Neural progenitor cell (in vitro differentiated cells): ENCODE results near the gene UGT1A10. TPM values are rescaled to one million over a fixed set of nuclear protein-coding genes. Genes with fewer than 3 reads are reported as not detected.

Experiments
- DNase-seq: peaks from one replicate; pipeline ENCODE4 v3.0.0-alpha.2; 2016; ENCODE audit warnings: low spot score
- H2AFZ ChIP-seq: fragments of 200-600 bp; sonication (generic); replicated peaks from 2 replicates; pipeline ENCODE4 v1.6.1; 2016; ENCODE audit warnings: antibody characterized with exemption
- H3F3A ChIP-seq: fragments of 200-600 bp; sonication (generic); 2 replicates; pipeline ENCODE4 v1.6.1; 2016; ENCODE audit warnings: antibody characterized with exemption, low read depth
- H3K27ac ChIP-seq: fragments of 200-600 bp; sonication (generic); 2 replicates; pipeline ENCODE4 v1.5.1; 2016; ENCODE audit warnings: mild to moderate bottlenecking
- H3K27me3 ChIP-seq: fragments of 200-600 bp; sonication (generic); 2 replicates; pipeline ENCODE4 v1.6.1; 2016; ENCODE audit warnings: mild to moderate bottlenecking, moderate library complexity
- H3K36me3 ChIP-seq: fragments of 200-600 bp; sonication (generic); 2 replicates; pipeline ENCODE4 v1.5.1; 2016
- H3K4me1 ChIP-seq: fragments of 200-600 bp; sonication (generic); 2 replicates; pipeline ENCODE4 v1.6.1; 2016; ENCODE audit warnings: mixed run types
- H3K4me2 ChIP-seq: fragments of 200-600 bp; sonication (generic); 2 replicates; pipeline ENCODE4 v1.6.1; 2016
- H3K4me3 ChIP-seq: fragments of 200-600 bp; sonication (generic); 2 replicates; pipeline ENCODE4 v1.5.1; 2016
- H3K79me2 ChIP-seq: fragments of 200-600 bp; sonication (generic); 2 replicates; pipeline ENCODE4 v1.6.1; 2016; ENCODE audit warnings: low read depth
- H3K9ac ChIP-seq: fragments of 200-600 bp; sonication (generic); 2 replicates; pipeline ENCODE4 v1.6.1; 2016
- H3K9me3 ChIP-seq: fragments of 200-600 bp; sonication (generic); 2 replicates; pipeline ENCODE4 v1.5.1; 2016; ENCODE audit warnings: low read depth
- H4K20me1 ChIP-seq: fragments of 200-600 bp; sonication (generic); 2 replicates; pipeline ENCODE4 v1.6.1; 2016; ENCODE audit warnings: low read depth
- H3K27ac Mint-ChIP-seq: 3 replicates; pipeline ENCODE4 v1.8.0; 2021; ENCODE audit warnings: mixed read lengths
- H3K27me3 Mint-ChIP-seq: 2 replicates; pipeline ENCODE4 v1.8.0; 2022; ENCODE audit warnings: low read depth, mild to moderate bottlenecking, inconsistent platforms, moderate library complexity, mixed read lengths; ENCODE audit not compliant: insufficient read depth
- H3K36me3 Mint-ChIP-seq: 3 replicates; pipeline ENCODE4 v1.8.0; 2021; ENCODE audit warnings: mixed read lengths
- H3K4me1 Mint-ChIP-seq: 3 replicates; pipeline ENCODE4 v1.8.0; 2021; ENCODE audit warnings: mixed read lengths
- H3K4me3 Mint-ChIP-seq: 3 replicates; pipeline ENCODE4 v1.8.0; 2021; ENCODE audit warnings: mild to moderate bottlenecking, moderate library complexity, mixed read lengths
- H3K9me3 Mint-ChIP-seq: 3 replicates; pipeline ENCODE4 v1.8.0; 2020; ENCODE audit warnings: mixed read lengths
- EZH2 ChIP-seq: fragments of 200-600 bp; sonication (generic); IDR thresholded peaks from 2 replicates; pipeline ENCODE4 v1.6.1; 2017; ENCODE audit warnings: antibody characterized with exemption, mild to moderate bottlenecking, moderate library complexity
- EZH2phosphoT487 ChIP-seq: fragments of 200-600 bp; sonication (generic); IDR thresholded peaks from 2 replicates; pipeline ENCODE4 v1.6.1; 2017; ENCODE audit warnings: antibody characterized with exemption
- total RNA-seq: library from RNA; depleted of rRNA; stranded (reverse); fragments of >200 nt; gene quantifications from 2 replicates; pipeline ENCODE4 v1.2.3, GENCODE V29; 2015; ENCODE audit warnings: low replicate concordance
- TF ChIP-seq, protein P1 (sequence below): fragments of 200-600 bp; sonication (generic); IDR thresholded peaks from 2 replicates; pipeline ENCODE4 v1.5.1; 2017; ENCODE audit warnings: antibody characterized with exemption, mild to moderate bottlenecking

UGT1A10 gene
- total RNA-seq, 1 donor from 2014 or later: not detected

DNA sequence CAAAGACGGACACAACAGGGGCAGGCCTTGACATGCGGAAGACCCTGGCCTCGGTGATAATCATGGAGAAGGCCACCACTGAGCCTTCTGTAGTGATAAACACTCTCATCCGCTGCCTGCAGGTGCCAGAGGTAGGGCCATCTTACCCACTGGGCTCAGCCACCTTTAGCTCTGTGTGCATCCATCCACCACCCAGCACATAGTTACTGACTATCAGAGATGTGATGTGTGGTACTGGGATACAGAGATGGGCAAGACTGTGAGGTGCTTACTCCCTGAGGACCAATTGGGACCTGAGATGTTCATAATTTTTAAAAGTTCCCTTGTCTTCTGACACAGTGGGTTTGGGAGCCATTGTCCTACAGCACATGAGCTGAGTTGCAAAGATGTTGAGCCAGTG is 143.5 kb downstream of the UGT1A10 start:
- H3K36me3 Mint-ChIP-seq: peaks cover 2% of the 10 kb centered on the region
- no peaks in the 10 kb centered on the region for H3K4me1 Mint-ChIP-seq
- no peak overlapping the region for H3K27ac Mint-ChIP-seq
- no peaks in the 10 kb centered on the region for H3K79me2 ChIP-seq
- no peak for TF ChIP-seq EZH2
- no peak for TF ChIP-seq EZH2phosphoT487
- TF ChIP-seq, protein P1, sequence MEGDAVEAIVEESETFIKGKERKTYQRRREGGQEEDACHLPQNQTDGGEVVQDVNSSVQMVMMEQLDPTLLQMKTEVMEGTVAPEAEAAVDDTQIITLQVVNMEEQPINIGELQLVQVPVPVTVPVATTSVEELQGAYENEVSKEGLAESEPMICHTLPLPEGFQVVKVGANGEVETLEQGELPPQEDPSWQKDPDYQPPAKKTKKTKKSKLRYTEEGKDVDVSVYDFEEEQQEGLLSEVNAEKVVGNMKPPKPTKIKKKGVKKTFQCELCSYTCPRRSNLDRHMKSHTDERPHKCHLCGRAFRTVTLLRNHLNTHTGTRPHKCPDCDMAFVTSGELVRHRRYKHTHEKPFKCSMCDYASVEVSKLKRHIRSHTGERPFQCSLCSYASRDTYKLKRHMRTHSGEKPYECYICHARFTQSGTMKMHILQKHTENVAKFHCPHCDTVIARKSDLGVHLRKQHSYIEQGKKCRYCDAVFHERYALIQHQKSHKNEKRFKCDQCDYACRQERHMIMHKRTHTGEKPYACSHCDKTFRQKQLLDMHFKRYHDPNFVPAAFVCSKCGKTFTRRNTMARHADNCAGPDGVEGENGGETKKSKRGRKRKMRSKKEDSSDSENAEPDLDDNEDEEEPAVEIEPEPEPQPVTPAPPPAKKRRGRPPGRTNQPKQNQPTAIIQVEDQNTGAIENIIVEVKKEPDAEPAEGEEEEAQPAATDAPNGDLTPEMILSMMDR: no peak
- H3K4me1 ChIP-seq: no peaks in the 10 kb centered on the region
- no peaks in the 10 kb centered on the region for H3K9me3 ChIP-seq
- no peak overlapping the region for H3K9ac ChIP-seq
- H3K27ac ChIP-seq: no peak overlapping the region
- no peak overlapping the region for H2AFZ ChIP-seq
- no peaks in the 10 kb centered on the region for H4K20me1 ChIP-seq
- no peaks in the 10 kb centered on the region for H3K27me3 ChIP-seq
- H3K4me3 ChIP-seq: no peak overlapping the region
- no peak overlapping the region for H3K4me3 Mint-ChIP-seq
- no peaks in the 10 kb centered on the region for H3K36me3 ChIP-seq
- H3F3A ChIP-seq: no peaks in the 10 kb centered on the region
- no peak overlapping the region for H3K4me2 ChIP-seq
- H3K27me3 Mint-ChIP-seq: peaks cover 6% of the 10 kb centered on the region
- DNase-seq: no peak
- peaks cover 16% of the 10 kb centered on the region for H3K9me3 Mint-ChIP-seq

DNA sequence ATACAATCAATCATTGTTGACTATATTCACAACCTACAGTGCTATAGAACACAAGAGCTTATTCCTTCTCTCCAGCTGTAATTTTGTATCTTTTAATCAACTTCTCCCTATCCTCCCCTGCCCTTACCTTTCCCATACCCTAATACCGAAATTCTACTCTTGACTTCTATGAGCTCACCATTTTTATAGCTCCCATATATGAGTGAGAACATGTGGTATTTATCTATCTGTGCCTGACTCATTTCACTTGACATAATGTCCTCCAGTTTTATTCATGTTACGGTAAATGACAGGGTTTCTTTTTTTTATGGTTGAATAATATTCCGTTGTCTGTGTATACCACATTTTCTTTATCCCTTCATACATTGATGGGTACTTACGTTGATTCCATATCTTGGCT is 144.5 kb downstream of the UGT1A10 start:
- DNase-seq: no peak
- Mint-ChIP-seq H3K4me3 (no peak overlapping the region), H3K9me3 (peaks cover 16% of the 10 kb centered on the region), H3K4me1 (no peaks in the 10 kb centered on the region), H3K36me3 (peaks cover 2% of the 10 kb centered on the region), H3K27ac (no peak overlapping the region), H3K27me3 (peaks cover 2% of the 10 kb centered on the region)
- H3K9me3 ChIP-seq: no peaks in the 10 kb centered on the region
- H3K79me2 ChIP-seq: no peaks in the 10 kb centered on the region
- H3K4me2 ChIP-seq: no peak overlapping the region
- H3K4me1 ChIP-seq: no peaks in the 10 kb centered on the region
- TF ChIP-seq EZH2 (no peak), EZH2phosphoT487 (no peak)
- TF ChIP-seq, protein P1: no peak
- H2AFZ ChIP-seq: no peak overlapping the region
- H3K27ac ChIP-seq: no peak overlapping the region
- no peak overlapping the region for H3K9ac ChIP-seq
- no peaks in the 10 kb centered on the region for H3K36me3 ChIP-seq
- no peak overlapping the region for H3K4me3 ChIP-seq
- no peaks in the 10 kb centered on the region for H3K27me3 ChIP-seq
- H4K20me1 ChIP-seq: no peaks in the 10 kb centered on the region
- no peaks in the 10 kb centered on the region for H3F3A ChIP-seq

DNA sequence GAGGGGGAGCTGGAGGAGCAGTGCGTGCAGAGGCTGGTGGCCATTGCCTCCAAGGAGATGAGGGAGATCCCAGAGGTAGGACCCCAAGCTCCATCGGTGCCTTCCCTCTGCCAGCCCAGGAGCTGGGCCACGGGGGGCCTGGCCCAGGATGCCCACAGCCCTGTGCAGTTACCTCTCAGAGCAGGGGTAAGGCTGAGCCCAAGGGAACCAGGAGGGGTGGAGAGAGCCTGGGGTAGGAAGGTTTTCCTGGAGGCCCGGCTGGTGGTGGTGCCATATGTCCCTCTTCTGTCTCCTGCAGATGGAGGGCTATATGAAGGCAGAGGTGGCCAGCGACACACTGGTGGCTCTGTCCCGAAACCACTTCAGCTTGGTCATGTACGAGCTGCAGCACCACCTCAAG is 153.3 kb downstream of the UGT1A10 start:
- no peaks in the 10 kb centered on the region for H3K4me1 ChIP-seq
- H3K27ac Mint-ChIP-seq: no peak overlapping the region
- H2AFZ ChIP-seq: no peak overlapping the region
- H3K27me3 ChIP-seq: no peaks in the 10 kb centered on the region
- H3K9ac ChIP-seq: no peak overlapping the region
- H3K4me3 ChIP-seq: no peak overlapping the region
- peaks cover 6% of the 10 kb centered on the region for H3K9me3 Mint-ChIP-seq
- peaks cover 8% of the 10 kb centered on the region for H3K27me3 Mint-ChIP-seq
- no peaks in the 10 kb centered on the region for H3K79me2 ChIP-seq
- H3K4me1 Mint-ChIP-seq: peaks cover 2% of the 10 kb centered on the region
- no peak overlapping the region for H3K4me2 ChIP-seq
- TF ChIP-seq, protein P1: no peak
- TF ChIP-seq EZH2: no peak
- no peak for TF ChIP-seq EZH2phosphoT487
- no peaks in the 10 kb centered on the region for H3K36me3 ChIP-seq
- no peak overlapping the region for H3K27ac ChIP-seq
- no peaks in the 10 kb centered on the region for H3K9me3 ChIP-seq
- H3K36me3 Mint-ChIP-seq: no peaks in the 10 kb centered on the region
- H4K20me1 ChIP-seq: no peaks in the 10 kb centered on the region
- no peak for DNase-seq
- no peak overlapping the region for H3K4me3 Mint-ChIP-seq
- peaks cover 3% of the 10 kb centered on the region for H3F3A ChIP-seq
